ENCODE data around the gene ENO2. TPM values are rescaled to one million over a fixed set of nuclear protein-coding genes. Genes with fewer than 3 reads are reported as not detected.

Gene ENO2
- total and polyA plus RNA-seq, 8 donors, result 9.3 to 50.0 (median 15.5) TPM

- H3K4me1 ChIP-seq, result peaks cover 25 to 63% of the 10 kb centered on the region in 2 donors
- TF ChIP-seq, protein P1, sequence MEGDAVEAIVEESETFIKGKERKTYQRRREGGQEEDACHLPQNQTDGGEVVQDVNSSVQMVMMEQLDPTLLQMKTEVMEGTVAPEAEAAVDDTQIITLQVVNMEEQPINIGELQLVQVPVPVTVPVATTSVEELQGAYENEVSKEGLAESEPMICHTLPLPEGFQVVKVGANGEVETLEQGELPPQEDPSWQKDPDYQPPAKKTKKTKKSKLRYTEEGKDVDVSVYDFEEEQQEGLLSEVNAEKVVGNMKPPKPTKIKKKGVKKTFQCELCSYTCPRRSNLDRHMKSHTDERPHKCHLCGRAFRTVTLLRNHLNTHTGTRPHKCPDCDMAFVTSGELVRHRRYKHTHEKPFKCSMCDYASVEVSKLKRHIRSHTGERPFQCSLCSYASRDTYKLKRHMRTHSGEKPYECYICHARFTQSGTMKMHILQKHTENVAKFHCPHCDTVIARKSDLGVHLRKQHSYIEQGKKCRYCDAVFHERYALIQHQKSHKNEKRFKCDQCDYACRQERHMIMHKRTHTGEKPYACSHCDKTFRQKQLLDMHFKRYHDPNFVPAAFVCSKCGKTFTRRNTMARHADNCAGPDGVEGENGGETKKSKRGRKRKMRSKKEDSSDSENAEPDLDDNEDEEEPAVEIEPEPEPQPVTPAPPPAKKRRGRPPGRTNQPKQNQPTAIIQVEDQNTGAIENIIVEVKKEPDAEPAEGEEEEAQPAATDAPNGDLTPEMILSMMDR (IDR thresholded peaks at IDR 0.05), result no peak
- H3K36me3 ChIP-seq, result peaks cover 0 to 46% of the 10 kb centered on the region in 2 donors
- ATAC-seq (no peak), DNase-seq (peak in 1 of 4 donors; percentile 34)
- H3K27ac ChIP-seq, result no peak overlapping the region
- intact Hi-C loops (cut with DNase I), result no loop called here
- no peaks in the 10 kb centered on the region for H3K27me3 ChIP-seq
- H3K4me3 ChIP-seq, result no peak overlapping the region
- H3K9me3 ChIP-seq, result no peaks in the 10 kb centered on the region
Measured at GRCh38 chr12:6941267-6941666, 26.9 kb downstream of the ENO2 start.

DNA sequence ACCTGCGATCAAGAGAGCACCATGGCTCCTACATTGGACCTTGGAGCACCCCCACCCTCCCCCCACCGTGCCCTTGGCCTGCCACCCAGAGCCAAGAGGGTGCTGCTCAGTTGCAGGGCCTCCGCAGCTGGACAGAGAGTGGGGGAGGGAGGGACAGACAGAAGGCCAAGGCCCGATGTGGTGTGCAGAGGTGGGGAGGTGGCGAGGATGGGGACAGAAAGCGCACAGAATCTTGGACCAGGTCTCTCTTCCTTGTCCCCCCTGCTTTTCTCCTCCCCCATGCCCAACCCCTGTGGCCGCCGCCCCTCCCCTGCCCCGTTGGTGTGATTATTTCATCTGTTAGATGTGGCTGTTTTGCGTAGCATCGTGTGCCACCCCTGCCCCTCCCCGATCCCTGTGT is 27.4 kb downstream of the ENO2 start:
- peaks cover 25 to 63% of the 10 kb centered on the region in 2 donors for H3K4me1 ChIP-seq
- H3K27ac ChIP-seq, result no peak overlapping the region
- H3K36me3 ChIP-seq, result peaks cover 0 to 41% of the 10 kb centered on the region in 2 donors
- ATAC-seq (no peak), DNase-seq (peak in 1 of 4 donors; percentile 39)
- H3K27me3 ChIP-seq, result no peaks in the 10 kb centered on the region
- no peaks in the 10 kb centered on the region for H3K9me3 ChIP-seq
- intact Hi-C loops (cut with DNase I), result no loop called here
- H3K4me3 ChIP-seq, result no peak overlapping the region
- TF ChIP-seq, protein P1 (IDR thresholded peaks at IDR 0.05), result no peak

DNA sequence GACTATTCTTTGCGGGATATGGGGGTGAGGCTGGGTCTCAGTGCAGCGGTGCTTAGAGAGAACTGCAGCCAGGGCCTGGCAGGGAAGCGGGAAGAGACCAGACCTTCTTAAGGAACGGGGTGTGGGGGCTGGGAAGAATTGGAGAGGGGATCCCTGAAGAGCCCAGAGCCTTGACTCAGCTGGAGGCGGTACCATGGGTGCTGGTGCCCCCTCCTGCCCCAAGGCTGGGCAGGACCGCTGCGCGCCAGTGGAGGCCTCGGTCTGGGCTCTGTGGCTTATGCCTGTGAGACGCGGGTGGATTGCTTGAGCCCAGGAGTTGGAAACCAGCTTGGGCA is 27.9 kb downstream of the ENO2 start:
- intact Hi-C loops (cut with DNase I), result no loop called here
- ATAC-seq (no peak), DNase-seq (peak in 2 of 4 donors; percentile 31 to 70)
- Histone ChIP-seq H3K36me3 (peaks cover 0 to 36% of the 10 kb centered on the region in 2 donors), H3K9me3 (no peaks in the 10 kb centered on the region), H3K4me1 (peaks cover 21 to 63% of the 10 kb centered on the region in 2 donors), H3K4me3 (no peak overlapping the region), H3K27ac (no peak overlapping the region), H3K27me3 (no peaks in the 10 kb centered on the region)
- TF ChIP-seq, protein P1 (IDR thresholded peaks at IDR 0.05), result no peak

DNA sequence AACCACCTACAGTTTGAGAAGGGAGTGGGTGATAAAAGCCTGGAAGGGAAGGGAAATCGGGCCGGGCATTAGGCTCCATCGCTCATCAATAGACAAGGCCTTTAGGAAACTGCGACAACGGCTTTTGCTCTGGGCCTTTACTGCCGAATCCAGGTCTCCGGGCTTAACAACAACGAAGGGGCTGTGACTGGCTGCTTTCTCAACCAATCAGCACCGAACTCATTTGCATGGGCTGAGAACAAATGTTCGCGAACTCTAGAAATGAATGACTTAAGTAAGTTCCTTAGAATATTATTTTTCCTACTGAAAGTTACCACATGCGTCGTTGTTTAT is 29.0 kb downstream of the ENO2 start:
- intact Hi-C loops (cut with DNase I), result no loop called here
- Histone ChIP-seq H3K4me3 (peak overlapping the region in 1 of 2 donors; percentile 56), H3K27me3 (no peaks in the 10 kb centered on the region), H3K36me3 (peaks cover 0 to 35% of the 10 kb centered on the region in 2 donors), H3K27ac (peak overlapping the region; percentile 94 to 96), H3K4me1 (peaks cover 18 to 63% of the 10 kb centered on the region in 2 donors), H3K9me3 (no peaks in the 10 kb centered on the region)
- peak; percentile 47 for ATAC-seq
- peak in 3 of 4 donors; percentile 78 to 92 (median 83) for DNase-seq
- TF ChIP-seq, protein P1 (IDR thresholded peaks at IDR 0.05), result no peak

DNA sequence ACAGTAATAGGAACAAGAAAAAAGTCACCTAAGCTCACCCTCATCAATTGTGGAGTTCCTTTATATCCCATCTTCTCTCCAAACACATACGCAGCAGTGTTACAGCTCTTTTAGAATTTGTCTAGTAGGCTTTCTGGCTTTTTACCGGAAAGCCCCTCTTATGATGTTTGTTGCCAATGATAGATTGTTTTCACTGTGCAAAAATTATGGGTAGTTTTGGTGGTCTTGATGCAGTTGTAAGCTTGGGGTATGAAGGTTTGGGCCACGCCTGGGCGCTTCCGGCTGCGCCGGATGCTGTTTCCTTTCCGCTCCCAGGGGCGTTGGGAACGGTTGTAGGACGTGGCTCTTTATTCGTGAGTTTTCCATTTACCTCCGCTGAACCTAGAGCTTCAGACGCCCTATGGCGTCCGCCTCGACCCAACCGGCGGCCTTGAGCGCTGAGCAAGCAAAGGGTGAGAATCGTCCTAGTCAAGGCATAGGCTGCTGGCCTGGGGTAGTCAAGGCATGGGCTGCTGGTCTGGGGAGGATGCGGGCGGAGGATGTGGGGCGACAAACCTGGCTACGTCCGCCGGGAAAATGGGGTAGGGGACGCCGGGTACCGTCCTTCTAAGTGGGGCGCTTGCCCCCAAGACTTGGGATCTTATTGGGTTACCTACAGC is 29.5 kb downstream of the ENO2 start, which contains the start of the genes C12orf57 and RNU7-1:
Gene C12orf57 (plus strand): TSS at position 301 of the 659 bp plus-strand sequence. CDS start 100 bp downstream, at position 401.
Gene RNU7-1 (plus strand): TSS at position 95 of the 659 bp plus-strand sequence.
- peak in 3 of 4 donors; percentile 87 to 95 (median 88) for DNase-seq
- peaks cover 0 to 30% of the 10 kb centered on the region in 2 donors for H3K36me3 ChIP-seq
- peak; percentile 51 for ATAC-seq
- intact Hi-C loops (cut with DNase I), result no loop called here
- no peaks in the 10 kb centered on the region for H3K9me3 ChIP-seq
- H3K4me3 ChIP-seq, result peak within 1 kb of the TSS; percentile 45 to 56
- peak within 1 kb of the TSS; percentile 94 to 96 for H3K27ac ChIP-seq
- H3K27me3 ChIP-seq, result no peaks in the 10 kb centered on the region
- peaks cover 17 to 63% of the 10 kb centered on the region in 2 donors for H3K4me1 ChIP-seq
- TF ChIP-seq, protein P1 (IDR thresholded peaks at IDR 0.05), result no peak

Measured in left lung (tissue), 10 donors.